Measurements from ENCODE around the gene NPB. TPM values are rescaled to one million over a fixed set of nuclear protein-coding genes. Genes with fewer than 3 reads are reported as not detected.

The NPB gene
- total and polyA plus RNA-seq, 2 of the 8 experiments (the other 6 are each of a cell fraction or from before 2014, with no cell fraction given) = 1.5 to 2.5 TPM

- H3K79me1 ChIP-seq (ENCODE audit: low read depth, low read length) = peaks cover 2% of the 10 kb centered on the region; the same call in 1 of the 2 replicates
- TF ChIP-seq POLR2AphosphoS5 (IDR thresholded peaks at IDR 0.05; ENCODE audit: low read depth, low read length) (0 out of 2 replicates have a peak, but pooled peaks have one; percentile 30), SP1 (IDR thresholded peaks at IDR 0.05; ENCODE audit: low read depth, low read length) (no peak)
- no peak overlapping the region for H3K23ac ChIP-seq (ENCODE audit: insufficient read length)
- no peak overlapping the region for H2BK15ac ChIP-seq (ENCODE audit: low read length)
- ChIA-PET CTCF (ENCODE audit: partially characterized antibody) (interaction anchor here (0.6 kb wide), 1 partner anchor 69 kb away, joined by 3 read pairs; no protein-coding TSS in a partner anchor), POLR2A (ENCODE audit: partially characterized antibody) (interaction anchor here (0.7 to 10.5 kb wide), 7 partner anchors 10 to 857 kb away, joined by 3 to 151 read pairs (median 4); partner anchors contain the start of genes ALYREF and ANAPC11)
- DNase-seq (ENCODE audit: low read depth in 1 of 2, low spot score in 2 of 2) (no peak), FAIRE-seq (no peak)
- 97% methylated on average over 5 of the region's 5 CpGs; no CpG with 5 or more reads in 1 of the 2 experiments for WGBS, 2 experiments (ENCODE audit: extremely low coverage in 1 of 2, insufficient coverage in 1 of 2, insufficient read length in 1 of 2, insufficient replicate concordance in 2 of 2, low coverage in 1 of 2, low lambda C conversion rate in 2 of 2, missing lambda C conversion rate in 1 of 2)
- no peak overlapping the region for H3K27ac ChIP-seq (ENCODE audit: low read depth, low read length)
- H2AFZ ChIP-seq (ENCODE audit: low read length) = no peak overlapping the region
- H2BK20ac ChIP-seq (ENCODE audit: low read length) = no peak overlapping the region
- H2BK5ac ChIP-seq (ENCODE audit: low read depth, low read length) = no peak overlapping the region
- no peak overlapping the region for H3K9ac ChIP-seq (replicated peaks in 1 of 4; ENCODE audit: extremely low read depth in 1 of 4, low read depth in 3 of 4, low read length in 3 of 4)
- H4K20me1 ChIP-seq (replicated peaks in 1 of 2; ENCODE audit: control insufficient read depth in 1 of 2, insufficient read depth in 2 of 2, low read length in 2 of 2) = no peaks in the 10 kb centered on the region
- H3K4me1 ChIP-seq (replicated peaks in 1 of 4; ENCODE audit: control insufficient read depth in 3 of 4, insufficient read depth in 4 of 4, low read length in 3 of 4) = no peaks in the 10 kb centered on the region
- H3K18ac ChIP-seq (ENCODE audit: extremely low read depth, low read length) = no peak overlapping the region
- no peak overlapping the region for H2BK12ac ChIP-seq (ENCODE audit: low read depth, low read length)
- no peak overlapping the region for H3K4me2 ChIP-seq (ENCODE audit: insufficient read depth in 1 of 2, low read depth in 2 of 2, low read length in 2 of 2)
- H4K91ac ChIP-seq (replicated peaks; ENCODE audit: insufficient read length, low read length) = no peak overlapping the region
- H4K8ac ChIP-seq (ENCODE audit: extremely low read depth, insufficient read depth, low read length) = no peak overlapping the region
- H3K36me3 ChIP-seq (ENCODE audit: control insufficient read depth in 2 of 4, insufficient read depth in 4 of 4, low read length in 3 of 4) = peaks cover 2 to 17% (median 5%) of the 10 kb centered on the region in 4 experiments; a peak in 6 of 8 replicates
- no peak overlapping the region for H3K4me3 ChIP-seq (ENCODE audit: extremely low read depth in 1 of 4, insufficient read depth in 2 of 4, low read depth in 3 of 4, low read length in 4 of 4)
- no peaks in the 10 kb centered on the region for H3K23me2 ChIP-seq (ENCODE audit: low read depth, low read length)
- no peaks in the 10 kb centered on the region for H3K79me2 ChIP-seq (ENCODE audit: control insufficient read depth in 1 of 2, insufficient read depth in 2 of 2, low read length in 2 of 2)
- no peaks in the 10 kb centered on the region for H3K27me3 ChIP-seq (replicated peaks in 1 of 4; ENCODE audit: control insufficient read depth in 3 of 4, extremely low read depth in 1 of 4, insufficient read depth in 3 of 4, low read length in 3 of 4)
- H3K4ac ChIP-seq (replicated peaks; ENCODE audit: insufficient read length, low read depth, low read length) = no peak overlapping the region
- H2AK5ac ChIP-seq (ENCODE audit: low read depth, low read length) = no peak overlapping the region
- H4K5ac ChIP-seq (ENCODE audit: insufficient read length, low read depth, low read length) = no peak overlapping the region
- H3K9me3 ChIP-seq (ENCODE audit: insufficient read depth in 2 of 2, low read depth in 1 of 2, low read length in 1 of 2) = no peaks in the 10 kb centered on the region
- no peak overlapping the region for H3K56ac ChIP-seq (replicated peaks; ENCODE audit: insufficient read length, low read depth, low read length)
- H2BK120ac ChIP-seq (replicated peaks; ENCODE audit: low read depth, low read length) = no peak overlapping the region
- H3K14ac ChIP-seq (ENCODE audit: insufficient read length) = no peak overlapping the region
Observed at GRCh38 chr17:81877569-81877968, 24.5 kb upstream of the NPB start.
